Small intestine (tissue), 7 donors: ENCODE data around the gene PIEZO2. TPM values are rescaled to one million over a fixed set of nuclear protein-coding genes. Genes with fewer than 3 reads are reported as not detected.
A peak's percentile ranks its signal among the peaks of the same experiment; 100 is the strongest.
"Not testable (repeated sequence)": the region's sequence is repeated elsewhere in the genome, so short reads cannot be mapped to it uniquely, and the experiment has no call there.

Experiments used
- DNase-seq, 2 donors: peaks; one replicate each; pipeline versions ENCODE4 v3.0.0 to v3.0.0-alpha.2; 2013
- FAIRE-seq: peaks from 2 replicates; lab custom pipeline; 2012; peaks lifted over from hg19 to GRCh38; lab: Jason Lieb, UNC
- H3K27ac ChIP-seq, 3 donors: one replicate each; pipeline ENCODE4 v1.5.1; 2013; ENCODE audit warnings: low read length in 2 of 3, mild to moderate bottlenecking in 2 of 3, control low read depth in 1 of 3, inconsistent platforms in 1 of 3, low read depth in 1 of 3, moderate library complexity in 1 of 3
- H3K27me3 ChIP-seq, 3 donors: one replicate each; pipeline ENCODE4 v1.6.1; 2013; ENCODE audit warnings: low read length in 3 of 3, inconsistent platforms in 1 of 3; ENCODE audit not compliant: control insufficient read depth in 3 of 3, insufficient read depth in 3 of 3
- H3K36me3 ChIP-seq, 3 donors: one replicate each; pipeline ENCODE4 v1.6.1; 2013; ENCODE audit warnings: low read length in 3 of 3, inconsistent platforms in 1 of 3, low read depth in 1 of 3, mild to moderate bottlenecking in 1 of 3, moderate library complexity in 1 of 3; ENCODE audit not compliant: control insufficient read depth in 3 of 3, insufficient read depth in 2 of 3
- H3K4me1 ChIP-seq, 3 donors: one replicate each; pipeline ENCODE4 v1.6.1; 2013; ENCODE audit warnings: low read length in 2 of 3, inconsistent platforms in 1 of 3, low read depth in 1 of 3, mild to moderate bottlenecking in 1 of 3, moderate library complexity in 1 of 3; ENCODE audit not compliant: control insufficient read depth in 3 of 3, insufficient read depth in 2 of 3
- H3K4me3 ChIP-seq, 3 donors: one replicate each; pipeline ENCODE4 v1.5.1; 2013; ENCODE audit warnings: low read length in 3 of 3, control low read depth in 1 of 3, inconsistent platforms in 1 of 3, low read depth in 1 of 3, mild to moderate bottlenecking in 1 of 3, moderate library complexity in 1 of 3
- H3K9me3 ChIP-seq, 2 donors: one replicate each; pipeline ENCODE4 v1.6.1; 2013; ENCODE audit warnings: low read depth in 1 of 2, low read length in 1 of 2; ENCODE audit not compliant: control insufficient read depth in 2 of 2, insufficient read depth in 1 of 2
- WGBS, 3 donors: extraction: QIAGEN DNeasy Blood & Tissue Kit; methylation state at CpG; one replicate each; pipeline ENCODE4 v1.1.7; 2013; 5-methylcytosine and 5-hydroxymethylcytosine counted together
- polyA plus RNA-seq, 4 donors: library from polyadenylated mRNA; stranded (reverse) in 3 of 4; unstranded in 1 of 4; fragments of 200-250 nt in 3 of 4; fragments of 120-200 nt in 1 of 4; gene quantifications; one replicate each; pipeline versions ENCODE4 v1.2.1 to v1.2.3, GENCODE V29; 2013
- donor health status: healthy with polysubstance abuse.
- donor health status: control.
- donor health status: control.
- donor health status: Bipolar disorder and iron deficiency.
- donor health status: healthy.

Gene PIEZO2
- polyA plus RNA-seq, 4 donors = 0.81 to 30.2 (median 1.8) TPM; not detected in 1

DNA sequence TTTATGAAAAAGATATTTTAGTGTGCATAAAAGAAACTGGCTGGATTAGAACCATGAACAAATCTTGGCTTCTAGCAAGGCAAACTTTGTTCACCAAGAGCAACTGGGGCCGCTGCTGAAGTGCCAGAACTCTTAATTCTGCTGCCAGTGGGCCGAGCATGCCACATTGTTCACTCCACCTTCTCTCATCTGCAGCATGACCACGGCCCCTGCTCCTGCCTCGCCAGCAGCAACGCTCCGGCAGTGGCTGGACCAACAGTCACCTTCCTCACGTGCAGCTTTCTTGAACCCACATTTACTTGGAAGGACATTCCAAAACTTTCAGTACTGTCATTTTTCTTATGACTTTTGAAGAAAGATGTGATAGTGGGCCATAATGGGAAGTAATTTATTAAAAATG is 213.8 kb downstream of the PIEZO2 start:
- FAIRE-seq = no peak

DNA sequence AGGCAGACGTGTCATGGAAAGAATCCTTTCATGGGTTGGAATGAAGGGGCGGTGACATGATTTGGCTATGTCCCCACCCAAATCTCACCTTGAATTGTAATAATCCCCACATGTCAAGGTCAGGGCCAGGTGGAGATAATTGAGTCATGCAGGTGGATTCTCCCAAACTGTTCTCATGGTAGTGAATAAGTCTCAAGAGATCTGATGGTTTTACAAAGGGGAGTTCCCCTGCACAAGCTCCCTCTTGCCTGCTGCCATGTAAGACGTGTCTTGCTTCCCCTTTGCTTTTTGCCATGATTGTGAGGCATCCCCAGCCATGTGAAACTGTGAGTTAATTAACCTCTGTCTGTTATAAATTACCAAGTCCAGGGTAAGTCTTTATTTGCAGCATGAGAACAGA is 215.7 kb downstream of the PIEZO2 start:
- not testable (repeated sequence) for H3K27ac ChIP-seq, DNase-seq, FAIRE-seq, H3K27me3 ChIP-seq, H3K9me3 ChIP-seq, H3K4me1 ChIP-seq, H3K36me3 ChIP-seq, H3K4me3 ChIP-seq
- 74 to 91% (median 81%) methylated on average over 3 of the region's 3 CpGs for WGBS, 3 donors

More for the DNA sequence above, 213.8 kb downstream of the PIEZO2 start:
- Histone ChIP-seq H3K27ac (no peak overlapping the region), H3K27me3 (no peaks in the 10 kb centered on the region), H3K36me3 (no peaks in the 10 kb centered on the region), H3K9me3 (no peaks in the 10 kb centered on the region), H3K4me3 (no peak overlapping the region), H3K4me1 (no peaks in the 10 kb centered on the region)
- WGBS, 3 donors = 81 to 89% (median 87%) methylated on average over 7 of the region's 7 CpGs
- DNase-seq = no peak

DNA sequence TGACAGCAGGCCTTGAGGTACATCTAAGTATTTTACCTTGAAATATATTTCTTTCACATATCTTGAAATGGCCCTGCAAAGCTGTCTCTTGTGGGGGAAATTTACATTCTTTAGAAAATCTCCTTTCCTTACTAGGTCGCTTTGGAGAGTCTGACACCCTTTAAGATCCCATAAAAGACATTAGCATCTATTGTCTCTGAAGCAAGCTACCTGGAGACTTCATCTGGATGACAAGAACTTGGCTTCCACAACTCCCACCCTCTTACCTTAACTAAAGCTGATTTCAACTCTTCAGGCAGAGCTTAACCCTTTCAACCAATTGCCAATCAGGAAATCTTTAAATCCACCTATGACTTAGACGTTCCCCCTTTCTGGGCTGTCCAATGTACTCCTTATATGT is 219.3 kb downstream of the PIEZO2 start:
- no peak overlapping the region for H3K4me3 ChIP-seq
- no peak overlapping the region for H3K27ac ChIP-seq
- no peaks in the 10 kb centered on the region for H3K27me3 ChIP-seq
- H3K4me1 ChIP-seq = peaks cover 0 to 3% (median 0%) of the 10 kb centered on the region in 3 donors
- DNase-seq = no peak
- H3K9me3 ChIP-seq = no peaks in the 10 kb centered on the region
- no peaks in the 10 kb centered on the region for H3K36me3 ChIP-seq
- FAIRE-seq = no peak
- 41 to 70% (median 45%) methylated on average over 2 of the region's 2 CpGs for WGBS, 3 donors

DNA sequence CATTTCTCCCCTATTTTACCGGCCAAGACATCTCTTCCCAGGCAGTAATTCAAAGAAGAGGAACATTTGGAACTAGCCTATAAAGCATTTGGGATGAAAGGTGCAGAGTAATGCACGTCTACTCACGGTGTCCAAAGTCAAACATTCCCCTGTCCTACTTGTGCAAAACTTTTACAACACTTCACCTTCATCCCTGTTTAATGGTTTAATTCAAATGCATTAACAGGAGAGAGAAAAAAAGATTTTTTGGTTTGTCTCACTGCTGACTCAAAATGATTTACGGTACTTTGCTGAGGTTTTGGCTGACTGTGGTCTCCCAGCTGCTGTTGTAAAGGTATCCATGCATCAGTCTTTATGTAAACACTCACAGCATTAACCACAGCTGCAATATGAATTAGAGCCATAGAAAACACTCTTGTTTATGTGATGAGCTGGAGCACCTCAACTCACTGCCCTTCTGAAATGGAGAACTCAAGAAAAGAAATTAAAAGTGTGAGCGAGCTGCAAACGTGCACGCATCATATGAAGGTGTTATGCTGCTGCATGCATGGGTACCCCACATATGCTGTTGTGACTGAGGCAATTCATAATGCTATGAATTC is 220.5 kb downstream of the PIEZO2 start:
- Histone ChIP-seq H3K4me1 (peaks cover 0 to 3% (median 0%) of the 10 kb centered on the region in 3 donors), H3K4me3 (no peak overlapping the region), H3K27ac (no peak overlapping the region), H3K9me3 (no peaks in the 10 kb centered on the region), H3K36me3 (no peaks in the 10 kb centered on the region), H3K27me3 (no peaks in the 10 kb centered on the region)
- 63 to 67% (median 64%) methylated on average over 7 of the region's 7 CpGs for WGBS, 3 donors
- FAIRE-seq = no peak
- no peak for DNase-seq

DNA sequence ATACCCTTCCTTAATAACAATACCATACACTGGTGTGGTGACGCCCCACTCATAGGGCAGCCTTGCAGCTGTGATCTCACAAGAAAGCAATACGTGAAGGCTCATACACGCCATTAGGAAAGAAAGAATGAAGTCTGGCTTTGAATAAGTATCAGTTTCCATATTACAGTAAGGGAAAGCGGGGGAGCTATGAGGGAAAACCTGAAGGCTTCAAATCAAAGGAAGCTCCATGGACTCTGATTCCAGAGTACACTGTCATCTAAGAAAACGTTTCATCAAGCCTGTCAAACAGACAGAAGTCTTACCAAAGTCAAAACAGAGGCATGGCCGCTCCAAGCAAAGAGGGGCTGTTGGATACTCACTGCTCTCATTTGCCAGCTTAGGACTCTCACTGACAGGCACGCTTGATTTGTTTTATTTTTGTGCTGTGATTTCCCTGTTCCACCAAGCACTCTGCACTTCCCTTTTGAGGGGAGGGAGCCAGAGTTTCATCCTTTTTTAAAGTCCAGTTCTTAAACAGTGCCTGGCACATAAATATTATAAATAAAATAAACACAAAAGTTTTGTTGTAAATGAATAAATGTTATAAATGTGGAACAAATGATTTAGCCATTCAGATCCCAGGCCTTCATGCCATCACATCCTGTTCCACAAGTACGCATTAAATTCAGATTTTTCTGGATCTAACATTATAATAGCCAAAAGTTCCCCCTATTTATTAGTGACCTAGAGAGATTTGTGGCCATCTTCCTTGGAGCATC is 221.2 kb downstream of the PIEZO2 start:
- Histone ChIP-seq H3K27ac (peak overlapping the region in 2 of 3 donors; percentile 3 to 7), H3K4me1 (peaks cover 0 to 3% (median 0%) of the 10 kb centered on the region in 3 donors), H3K27me3 (no peaks in the 10 kb centered on the region), H3K4me3 (no peak overlapping the region), H3K9me3 (no peaks in the 10 kb centered on the region), H3K36me3 (no peaks in the 10 kb centered on the region)
- 52 to 61% (median 59%) methylated on average over 8 of the region's 8 CpGs for WGBS, 3 donors
- DNase-seq = no peak
- no peak for FAIRE-seq

DNA sequence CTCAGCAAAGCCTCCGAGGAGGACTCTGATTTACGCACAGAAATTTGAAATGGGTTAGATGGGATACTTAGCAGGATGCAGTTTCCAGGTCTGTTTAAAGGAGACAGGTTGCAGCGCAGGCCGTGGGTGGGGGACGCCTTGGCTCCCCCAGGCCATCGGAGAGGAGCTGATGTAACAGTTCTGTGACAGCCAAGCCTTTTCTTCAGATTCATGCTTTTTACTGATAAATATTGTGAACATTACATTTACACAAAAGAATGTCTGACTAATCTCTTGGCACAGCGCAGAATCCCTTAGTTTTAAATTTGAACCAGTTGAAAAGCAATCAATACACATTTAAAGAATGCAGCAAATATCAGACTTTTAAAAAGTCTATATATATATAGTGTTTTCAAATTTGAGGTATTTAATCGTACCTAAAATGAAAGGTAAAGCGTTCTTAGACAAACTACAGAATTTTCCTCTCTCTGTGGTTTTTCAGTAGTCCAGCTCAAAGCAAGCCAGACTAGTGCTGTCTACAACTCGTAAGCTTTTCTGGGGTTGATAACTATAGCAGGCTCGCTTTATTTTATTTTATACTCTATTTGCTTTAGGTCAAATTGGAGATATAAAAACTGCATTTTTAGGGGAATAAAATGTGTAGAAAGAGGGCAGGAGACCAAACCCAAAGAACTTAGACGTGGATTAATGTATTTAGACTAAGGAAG is 221.9 kb downstream of the PIEZO2 start:
- Histone ChIP-seq H3K27me3 (no peaks in the 10 kb centered on the region), H3K36me3 (no peaks in the 10 kb centered on the region), H3K9me3 (no peaks in the 10 kb centered on the region), H3K4me3 (no peak overlapping the region), H3K27ac (peak overlapping the region in 2 of 3 donors; percentile 3 to 76), H3K4me1 (peaks cover 0 to 3% (median 0%) of the 10 kb centered on the region in 3 donors)
- FAIRE-seq (no peak), DNase-seq (no peak)
- WGBS, 3 donors = 64 to 81% (median 73%) methylated on average over 12 of the region's 12 CpGs

DNA sequence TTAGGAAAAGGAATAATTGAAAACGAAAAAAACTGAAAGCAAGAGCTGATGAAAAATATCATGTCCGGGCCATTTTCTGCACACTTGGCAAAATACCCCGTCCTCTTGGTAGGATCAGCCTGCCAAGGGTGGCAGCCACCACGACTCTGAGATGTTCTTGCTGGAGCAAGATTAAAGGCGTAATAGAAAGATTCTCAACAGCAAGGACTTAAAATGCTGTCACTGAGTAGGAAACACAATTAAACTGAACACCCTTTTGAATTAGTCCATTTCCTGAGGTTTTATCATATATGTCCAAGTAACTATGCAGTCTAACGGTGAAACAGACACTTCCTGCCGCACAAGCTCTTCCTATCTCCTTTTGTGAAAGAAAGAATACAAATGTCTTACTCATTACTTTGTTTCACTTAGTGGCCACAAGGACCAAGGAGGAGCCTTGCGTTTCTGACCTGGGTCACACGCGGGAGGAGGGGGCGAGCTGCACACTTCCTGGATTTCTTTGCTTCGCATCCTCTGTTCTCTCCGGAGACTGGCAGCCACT is 222.7 kb downstream of the PIEZO2 start:
- H3K4me3 ChIP-seq = no peak overlapping the region
- peak overlapping the region in 2 of 3 donors; percentile 3 to 57 for H3K27ac ChIP-seq
- no peaks in the 10 kb centered on the region for H3K27me3 ChIP-seq
- peaks cover 0 to 3% (median 0%) of the 10 kb centered on the region in 3 donors for H3K4me1 ChIP-seq
- H3K36me3 ChIP-seq = no peaks in the 10 kb centered on the region
- WGBS, 3 donors = 50 to 78% (median 61%) methylated on average over 13 of the region's 13 CpGs
- H3K9me3 ChIP-seq = no peaks in the 10 kb centered on the region
- FAIRE-seq (no peak), DNase-seq (no peak)

DNA sequence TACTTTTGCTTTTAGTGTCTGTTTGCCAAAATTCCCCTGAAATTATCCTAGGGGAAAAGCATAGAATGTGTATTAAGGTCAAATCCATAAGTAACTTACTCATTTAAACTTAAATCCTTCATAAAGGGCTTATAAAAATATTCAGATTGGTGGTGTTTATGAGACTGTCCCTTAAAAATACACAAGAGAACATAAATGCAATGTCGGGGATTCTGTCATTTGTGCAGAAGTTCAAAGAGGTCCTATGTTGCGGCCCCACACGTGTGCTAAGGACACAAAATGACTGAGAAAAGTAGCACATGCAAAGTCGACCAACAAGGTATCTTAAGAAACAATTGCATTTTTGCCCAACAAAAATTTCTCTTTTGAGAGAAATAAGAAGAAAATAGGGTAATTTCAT is 225.1 kb downstream of the PIEZO2 start:
- no peak overlapping the region for H3K27ac ChIP-seq
- peaks cover 0 to 3% (median 0%) of the 10 kb centered on the region in 3 donors for H3K4me1 ChIP-seq
- no peaks in the 10 kb centered on the region for H3K9me3 ChIP-seq
- WGBS, 3 donors = 82 to 88% (median 87%) methylated on average over 4 of the region's 4 CpGs
- H3K36me3 ChIP-seq = no peaks in the 10 kb centered on the region
- no peaks in the 10 kb centered on the region for H3K27me3 ChIP-seq
- DNase-seq (no peak), FAIRE-seq (no peak)
- H3K4me3 ChIP-seq = no peak overlapping the region
